Stimulated activated naive CD8-positive, alpha-beta T cell treated with anti-CD3 and anti-CD28 coated beads, Interleukin-15, Interleukin-2, amounts not matched to agents 100 U/mL and 50 U/mL, for 24 hours (primary cell): ENCODE results near the gene IRF2.

Experiments used
- ATAC-seq: fragments of 150-1000 bp; cut with Tn5 transposase; one replicate; pipeline ENCODE4 v1.10.0; 2021
- DNase-seq: peaks from one replicate; pipeline ENCODE4 v3.0.0; 2021

IRF2 gene

DNA sequence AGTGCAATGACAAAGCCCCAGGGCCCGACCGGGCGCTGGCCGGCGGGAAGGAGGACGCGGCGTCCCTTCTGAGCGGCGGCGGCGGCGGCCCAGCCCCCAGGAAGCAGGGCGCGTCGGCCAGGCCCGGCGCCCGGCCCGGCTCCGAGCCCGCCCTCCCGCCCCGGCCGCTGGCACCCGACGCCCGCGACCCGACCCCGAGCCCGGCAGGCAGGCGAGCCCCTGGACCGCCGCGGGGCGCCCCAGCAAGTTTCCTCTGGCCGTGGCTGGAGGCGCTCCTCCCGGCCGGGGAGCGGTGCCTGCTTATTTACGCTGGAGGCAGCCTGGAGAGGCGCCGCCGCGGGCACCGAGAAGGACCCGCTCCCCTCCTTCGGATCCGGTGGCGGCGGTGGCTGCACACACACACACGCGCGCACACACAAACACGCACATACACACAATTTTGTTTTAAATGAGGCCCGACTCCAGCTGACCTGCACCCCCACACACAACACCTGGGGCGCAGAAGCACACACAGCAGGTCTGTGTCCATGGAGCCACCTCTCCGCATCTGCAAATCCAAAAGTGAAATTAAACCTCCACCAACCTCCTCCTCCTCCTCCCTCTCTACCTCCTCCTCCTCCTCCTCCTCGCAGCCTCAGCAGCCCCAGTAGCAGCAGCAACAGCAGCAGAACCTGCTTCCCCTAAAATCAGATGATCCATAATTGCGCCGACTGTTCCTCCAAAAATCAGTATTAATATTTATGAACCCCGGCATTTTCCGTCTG lies 669 bp downstream of the IRF2 start:
- DNase-seq (peak; percentile 56), ATAC-seq (peak; percentile 29)

DNA sequence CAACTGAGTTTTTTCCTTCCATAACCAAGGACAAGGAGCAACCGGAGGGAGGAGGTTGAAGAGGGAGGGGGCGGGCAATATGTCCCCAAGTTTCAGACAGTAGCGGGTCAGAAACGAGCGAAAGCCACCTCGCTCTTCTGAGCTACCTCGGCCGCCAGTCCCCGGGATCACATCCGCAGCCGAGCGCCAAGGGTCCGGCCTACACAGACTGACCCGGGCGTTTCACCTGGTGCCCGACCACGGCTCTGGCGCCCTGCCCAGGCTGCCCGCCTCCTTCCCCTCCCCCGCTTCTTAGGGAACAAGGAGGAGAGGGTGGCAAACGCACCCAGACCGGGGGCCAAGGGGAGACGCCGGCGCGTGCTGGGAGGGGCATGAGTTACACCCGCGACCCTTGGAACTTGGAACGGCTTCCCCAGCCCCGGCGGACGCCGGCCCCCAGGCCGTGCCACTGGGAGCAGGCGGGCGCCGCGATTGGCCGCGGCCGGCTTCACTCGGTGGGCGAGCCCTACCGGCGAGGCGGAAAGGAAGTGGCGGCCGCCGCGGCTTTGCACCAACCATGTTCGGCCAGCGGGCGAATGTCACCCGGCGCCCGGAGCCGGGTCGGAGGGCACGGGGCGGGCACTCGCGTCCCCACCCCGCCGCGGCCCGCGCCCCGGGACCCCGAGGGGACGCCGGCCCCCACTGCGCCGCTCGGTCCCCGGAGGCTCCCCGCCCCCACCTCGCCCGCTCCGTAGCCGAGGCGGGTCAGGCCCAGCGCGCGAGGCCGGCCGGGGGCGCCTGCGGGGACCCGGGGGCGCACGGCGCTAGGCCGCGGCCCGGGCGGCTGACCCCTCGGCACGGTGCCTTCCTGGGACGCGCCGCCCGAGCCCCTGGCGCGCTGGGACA lies 1.5 kb downstream of the IRF2 start:
- DNase-seq, result peak; percentile 79
- peak; percentile 38 for ATAC-seq

DNA sequence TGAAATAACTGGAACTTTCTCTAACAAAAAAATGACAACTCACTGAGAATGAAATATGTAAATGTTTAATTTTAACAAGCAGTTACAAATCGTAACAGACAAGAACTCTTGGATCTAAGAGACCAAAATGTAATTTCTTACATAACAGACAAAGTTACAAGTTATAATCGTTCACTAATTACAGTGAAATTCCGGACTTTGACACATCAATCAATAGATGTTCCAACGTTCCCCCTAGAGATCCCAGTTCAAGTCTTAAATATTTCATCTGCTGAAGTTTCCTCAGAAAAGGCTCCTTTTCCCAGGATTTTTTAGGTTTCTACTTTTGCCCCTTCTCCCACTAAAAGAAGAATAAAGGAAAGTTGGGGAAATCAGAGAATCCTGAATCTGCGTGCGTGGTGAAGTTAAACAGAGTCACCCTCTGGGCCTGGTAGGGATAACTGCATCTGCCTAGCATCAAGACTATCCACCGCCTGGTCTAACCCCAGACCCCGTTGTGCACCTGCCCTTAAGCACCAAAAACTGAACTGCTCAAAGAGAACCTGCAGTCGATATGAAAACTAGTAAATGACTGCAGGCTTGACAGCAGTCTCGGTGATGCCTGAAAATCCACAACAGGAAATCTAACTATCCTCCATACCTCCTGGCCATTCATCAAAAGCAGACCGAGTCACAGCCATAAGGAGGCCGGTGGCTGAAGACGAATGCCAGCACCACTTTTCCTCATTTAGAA lies 2.3 kb downstream of the IRF2 start:
- DNase-seq, result peak; percentile 27
- no peak for ATAC-seq

DNA sequence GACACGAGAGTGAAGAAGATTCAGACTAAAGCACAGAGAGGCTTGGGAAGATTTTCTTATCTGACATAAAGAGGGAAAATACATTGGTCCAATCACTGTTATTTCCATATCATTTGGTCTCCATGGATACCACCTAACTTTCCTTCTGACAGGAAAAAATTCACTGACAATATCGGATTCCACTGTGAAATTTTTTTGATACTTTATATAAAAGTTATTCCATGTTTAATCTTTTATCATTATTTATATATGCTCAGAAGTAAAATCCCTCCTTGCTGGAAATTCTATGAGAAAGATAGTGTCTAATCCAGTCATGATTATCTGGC lies 3.6 kb downstream of the IRF2 start:
- ATAC-seq (no peak), DNase-seq (no peak)

DNA sequence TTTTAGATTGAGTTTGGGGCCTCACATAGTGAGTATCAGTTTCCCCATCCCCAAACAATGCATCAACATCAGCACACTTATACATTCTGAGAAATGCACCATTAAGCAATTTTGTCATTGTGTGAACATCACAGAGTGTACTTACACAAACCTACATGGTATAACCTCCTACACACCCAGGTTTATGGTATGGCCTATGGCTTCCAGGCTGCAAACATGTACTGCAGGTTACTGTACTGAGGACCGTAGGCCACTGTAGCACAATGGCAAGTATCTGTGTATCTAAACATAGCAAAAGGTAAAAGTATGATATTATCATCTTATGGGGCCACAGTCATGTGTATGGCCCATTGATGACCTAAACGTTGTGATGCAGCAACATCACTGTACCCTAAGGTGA lies 7.7 kb downstream of the IRF2 start:
- no peak for ATAC-seq
- DNase-seq, result no peak

DNA sequence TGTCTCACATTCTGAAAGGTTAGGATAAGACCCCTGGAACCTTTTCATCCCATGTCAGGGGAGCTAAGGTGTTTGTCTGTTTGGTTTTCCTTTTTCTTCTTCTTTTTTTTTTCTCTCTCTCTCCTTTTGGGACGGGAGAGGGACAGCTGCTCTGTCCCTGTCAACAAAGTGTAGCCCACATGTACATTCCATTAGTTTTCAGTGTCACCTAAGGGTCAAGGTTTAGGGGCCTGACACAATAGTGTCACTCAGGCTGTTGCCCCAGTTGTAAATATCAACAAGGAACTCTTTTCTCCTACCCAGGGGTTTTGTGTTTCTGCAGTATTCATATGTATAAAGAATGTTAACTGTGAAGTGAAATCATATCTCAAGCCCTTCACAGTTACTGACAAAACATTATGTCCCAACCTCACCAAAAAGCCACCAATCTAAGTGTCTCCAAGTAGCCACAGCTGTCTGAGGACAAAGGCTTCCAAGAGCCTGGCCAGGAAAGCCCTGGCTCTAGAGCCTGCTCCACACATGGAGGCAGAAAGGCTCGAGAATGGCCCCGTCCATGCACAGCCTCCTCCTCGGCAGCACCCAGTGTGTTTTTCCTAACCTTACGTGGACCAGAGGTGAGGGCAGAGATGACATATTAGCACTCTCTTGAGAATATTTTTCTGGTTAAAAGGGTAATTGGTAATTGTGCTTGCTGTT lies 9.4 kb downstream of the IRF2 start:
- no peak for DNase-seq
- no peak for ATAC-seq

DNA sequence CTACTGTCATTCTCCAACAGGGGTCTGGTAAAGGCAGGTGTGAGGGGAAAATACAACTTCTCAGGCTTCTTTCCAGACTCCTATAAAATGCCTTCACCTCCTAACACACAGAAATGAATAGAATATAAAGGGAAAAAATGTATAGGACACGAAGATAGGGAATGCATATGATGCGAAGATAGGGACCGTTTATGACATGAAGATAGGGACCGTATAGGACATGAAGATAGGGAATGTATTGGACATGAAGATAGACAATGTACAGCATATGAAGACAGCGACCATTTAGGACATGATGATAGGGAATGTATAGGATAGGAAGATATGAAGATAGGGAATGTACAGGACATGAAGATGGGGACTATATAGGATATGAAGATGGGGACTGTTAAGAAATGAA lies 10.5 kb downstream of the IRF2 start:
- DNase-seq (no peak), ATAC-seq (no peak)

DNA sequence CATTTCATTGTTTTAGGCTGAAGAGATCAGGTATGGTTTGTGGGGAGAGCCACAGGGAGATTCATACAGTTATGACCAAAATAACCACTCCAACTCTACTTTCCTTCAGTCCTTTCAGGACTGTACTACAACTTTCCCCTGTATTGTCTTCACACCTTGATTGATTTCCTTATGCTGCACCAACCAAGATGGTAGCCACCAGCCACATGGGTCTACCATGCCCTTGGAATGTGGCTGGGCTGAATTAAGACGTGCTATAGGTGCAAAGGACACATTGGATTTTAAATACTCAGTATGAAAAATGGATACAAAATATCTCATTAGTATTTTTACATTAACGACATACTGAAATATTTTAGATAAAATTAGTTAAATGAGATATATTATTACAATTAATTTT lies 11.2 kb downstream of the IRF2 start:
- no peak for DNase-seq
- ATAC-seq, result no peak

DNA sequence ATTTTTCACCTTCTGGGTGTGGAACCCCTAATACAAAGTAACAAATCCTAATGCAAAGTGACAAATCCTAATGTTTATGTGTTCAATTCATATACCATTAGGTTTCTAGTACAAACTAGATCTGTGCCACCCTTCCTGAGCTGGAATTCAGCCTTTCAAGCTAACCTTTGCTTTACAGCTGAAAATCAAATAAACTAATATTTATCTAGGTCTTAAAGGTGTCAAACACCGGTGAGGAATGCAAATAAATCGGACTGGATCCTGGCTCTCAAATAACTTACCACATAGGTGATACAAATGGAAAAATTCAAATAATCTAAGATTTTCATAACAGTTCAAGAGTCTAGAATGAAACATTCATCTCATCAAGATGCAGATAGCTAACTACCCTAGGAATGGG lies 11.6 kb downstream of the IRF2 start:
- DNase-seq, result no peak
- no peak for ATAC-seq

DNA sequence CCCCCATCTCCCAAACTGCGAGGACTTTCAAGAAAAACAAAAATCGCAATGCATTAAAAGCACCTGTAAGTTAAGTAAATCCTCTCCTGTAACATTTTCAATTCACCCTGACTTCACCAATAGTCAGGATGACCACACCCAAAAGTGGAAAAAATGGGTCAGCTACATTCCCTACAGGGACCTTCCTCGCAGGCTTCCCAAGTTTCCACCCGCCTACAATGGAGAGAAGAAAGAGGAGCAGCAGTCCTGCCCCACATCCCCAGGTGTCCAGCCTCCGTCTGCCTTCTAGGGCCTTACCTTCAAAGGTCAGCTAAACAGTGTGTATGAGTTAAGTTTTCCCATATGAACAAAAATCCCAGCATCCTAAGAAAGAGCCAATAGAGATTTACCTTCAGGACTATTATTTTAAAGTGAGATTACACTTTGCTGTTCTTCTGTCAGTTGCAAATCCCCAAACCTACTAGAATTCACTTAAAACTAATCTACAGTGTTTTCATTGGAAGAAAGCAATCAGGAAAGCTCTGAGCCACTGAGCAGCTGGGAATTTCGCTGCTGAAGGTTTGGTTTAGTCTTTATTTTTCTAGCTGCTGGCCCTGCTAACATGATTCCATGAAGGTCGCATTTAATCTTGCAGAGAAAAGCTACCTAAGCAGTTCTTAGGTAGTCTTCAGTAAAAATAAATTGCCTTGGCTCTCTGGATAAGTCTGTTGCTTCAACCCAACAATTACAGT lies 12.5 kb downstream of the IRF2 start:
- ATAC-seq (no peak), DNase-seq (no peak)

DNA sequence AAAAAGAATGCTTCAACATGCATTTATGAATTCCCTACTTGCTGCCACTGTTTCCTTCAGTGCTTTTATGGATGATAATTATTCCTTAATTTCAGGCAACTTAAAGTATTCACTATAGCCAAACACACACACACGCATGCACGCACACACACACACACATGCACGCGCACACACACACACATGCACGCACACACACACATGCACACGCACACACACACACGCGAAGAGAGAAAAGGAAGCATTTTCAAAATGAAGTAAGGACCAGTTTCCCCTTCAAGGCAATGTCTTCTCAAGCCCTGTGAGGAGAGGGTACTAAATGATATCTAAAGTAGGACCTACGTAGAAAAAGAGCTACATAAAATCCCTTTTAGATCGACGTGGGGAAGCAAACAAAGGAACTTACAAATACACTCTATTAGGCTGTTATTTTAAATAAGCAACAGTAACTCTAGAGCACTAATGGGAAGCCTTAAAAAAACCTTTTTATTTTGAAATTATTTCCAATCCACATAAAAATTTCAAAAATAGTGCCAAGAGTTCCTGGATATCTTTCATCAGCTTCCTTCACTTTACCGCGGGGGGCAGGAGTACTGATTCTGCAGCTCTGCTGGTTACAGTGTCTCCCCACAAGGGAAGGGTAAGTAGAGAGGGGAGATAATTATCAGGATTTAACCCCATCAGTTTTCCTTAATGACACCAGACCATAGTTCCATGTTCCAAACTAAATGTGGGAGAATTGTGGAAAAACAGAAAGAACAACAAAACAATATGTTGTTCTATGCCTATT lies 13.7 kb downstream of the IRF2 start:
- ATAC-seq (no peak), DNase-seq (no peak)

DNA sequence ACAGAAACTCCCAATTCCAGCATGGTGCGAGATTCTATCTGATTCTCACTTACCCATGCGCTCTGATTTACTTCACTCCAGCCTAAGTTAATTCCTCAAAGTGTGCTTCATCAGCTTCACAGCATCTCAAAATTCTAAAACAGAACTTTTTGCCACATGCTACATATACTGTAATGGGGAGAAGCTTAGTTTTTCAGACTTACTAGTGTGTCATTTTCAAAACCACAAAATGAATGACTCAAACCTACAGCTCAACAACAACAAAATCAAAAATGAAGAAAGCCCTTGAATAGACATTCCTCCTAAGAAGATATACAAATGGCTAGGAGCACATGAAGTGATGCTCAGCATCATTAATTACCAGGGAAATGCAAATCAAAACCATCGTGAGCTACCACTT lies 14.9 kb downstream of the IRF2 start:
- DNase-seq (no peak), ATAC-seq (peak; percentile 74)

DNA sequence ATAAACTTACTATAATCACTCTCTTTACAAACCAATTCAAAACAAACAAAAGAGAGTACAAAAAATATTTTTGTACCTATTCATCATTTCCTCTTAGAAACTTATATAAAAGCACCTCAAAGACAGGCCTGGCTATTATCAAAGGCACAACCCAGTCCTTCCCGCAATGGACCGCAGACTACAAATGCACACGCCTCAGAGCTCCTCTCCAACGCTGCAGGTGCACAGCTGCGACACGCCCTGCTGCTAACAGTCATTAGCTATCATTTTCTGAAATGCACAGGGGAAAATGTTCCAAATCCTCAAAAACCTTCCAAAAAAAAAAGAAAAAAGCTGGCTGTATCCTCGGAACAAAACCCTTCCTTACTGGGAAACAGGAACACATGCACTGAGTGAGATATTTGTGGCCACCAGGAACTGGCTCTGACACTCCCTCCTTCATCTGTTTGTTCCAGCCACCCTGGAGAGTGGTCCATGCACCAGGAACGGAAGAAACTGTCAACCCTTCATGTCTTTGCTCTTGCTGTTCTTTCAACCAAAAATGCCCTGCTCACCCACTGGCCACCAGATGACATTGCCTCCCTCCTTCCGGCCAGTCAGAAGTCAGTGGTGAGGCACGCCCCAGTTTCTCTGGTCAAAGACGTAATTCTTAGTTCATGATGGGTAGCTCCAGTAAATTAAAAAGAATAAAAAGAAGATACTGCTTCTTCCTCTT lies 16.7 kb downstream of the IRF2 start:
- ATAC-seq, result no peak
- DNase-seq, result no peak

DNA sequence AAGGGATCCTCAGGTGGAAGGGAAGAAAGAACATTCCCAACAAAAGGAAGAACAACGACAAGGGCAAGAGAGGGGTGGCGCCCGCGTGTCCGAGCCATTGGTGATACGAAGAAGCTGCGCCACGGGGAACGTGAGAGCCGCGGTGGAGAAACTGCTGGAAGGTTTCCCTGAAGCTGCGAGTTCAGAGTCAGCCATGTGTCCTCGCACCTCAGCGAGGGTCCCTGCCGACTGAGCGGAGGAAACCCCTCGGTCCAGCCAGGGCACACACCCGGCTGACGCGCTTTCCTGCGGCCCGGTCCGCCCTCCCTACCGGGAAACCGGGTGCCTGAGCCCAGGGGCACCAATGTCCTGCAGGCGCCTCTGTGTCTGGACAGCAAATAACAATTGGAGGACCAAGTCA lies 18.0 kb downstream of the IRF2 start:
- DNase-seq (no peak), ATAC-seq (no peak)

DNA sequence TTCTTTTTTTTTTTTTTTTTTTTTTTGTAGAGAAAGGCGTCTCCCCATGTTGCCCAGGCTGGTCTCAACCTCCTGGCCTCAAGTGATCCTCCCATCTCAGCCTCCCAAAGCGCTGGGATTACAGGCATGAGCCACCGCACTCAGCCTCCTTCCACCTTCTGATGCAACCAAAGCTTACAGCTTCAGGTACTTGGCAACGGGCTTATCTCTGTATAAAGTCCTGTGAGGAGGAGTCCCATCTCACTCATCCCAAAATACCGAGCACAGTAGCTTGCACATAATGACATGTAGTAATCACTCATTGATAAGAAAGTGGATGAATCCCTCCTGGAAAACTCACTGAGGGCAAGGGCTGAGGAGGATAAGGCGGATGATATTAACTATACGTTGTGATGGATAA lies 19.1 kb downstream of the IRF2 start:
- no peak for ATAC-seq
- no peak for DNase-seq

DNA sequence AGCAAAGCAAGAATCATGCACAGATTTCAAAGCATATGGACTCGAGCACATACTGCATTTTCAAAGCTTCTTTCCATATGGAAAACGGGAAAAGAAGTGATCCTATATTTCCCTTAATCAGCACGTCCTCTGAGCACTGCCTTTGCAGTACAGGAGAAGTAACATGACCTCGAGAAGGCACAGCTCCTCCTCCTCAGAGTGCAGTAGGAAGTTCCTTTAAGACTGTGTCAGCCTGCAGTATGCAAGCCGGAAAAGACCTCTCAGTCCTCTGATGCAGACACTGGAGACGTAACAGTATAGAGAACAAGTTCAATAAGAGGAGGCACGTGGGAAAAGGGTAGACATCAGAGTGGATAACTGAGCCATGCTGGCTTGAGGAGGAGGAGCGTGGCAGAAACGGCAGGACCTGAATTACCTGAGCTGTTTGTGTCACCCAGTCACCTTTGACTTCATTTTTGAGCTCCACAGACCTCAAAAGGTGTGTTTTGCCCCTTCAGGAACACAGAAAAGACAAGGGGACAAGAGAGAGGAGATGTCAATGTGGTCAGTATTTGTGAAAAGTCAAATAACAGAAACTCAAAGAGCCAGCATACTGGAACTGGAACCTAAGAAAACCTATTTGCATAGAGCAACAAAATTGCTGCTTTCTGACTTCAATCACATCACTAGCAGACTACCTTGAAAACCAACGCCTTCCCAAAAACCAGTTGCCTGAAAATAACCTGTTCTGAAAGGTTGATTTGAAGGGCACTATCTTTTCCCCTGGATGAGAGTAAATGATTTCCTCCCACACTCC lies 20.8 kb downstream of the IRF2 start:
- DNase-seq (peak; percentile 37), ATAC-seq (peak; percentile 93)

DNA sequence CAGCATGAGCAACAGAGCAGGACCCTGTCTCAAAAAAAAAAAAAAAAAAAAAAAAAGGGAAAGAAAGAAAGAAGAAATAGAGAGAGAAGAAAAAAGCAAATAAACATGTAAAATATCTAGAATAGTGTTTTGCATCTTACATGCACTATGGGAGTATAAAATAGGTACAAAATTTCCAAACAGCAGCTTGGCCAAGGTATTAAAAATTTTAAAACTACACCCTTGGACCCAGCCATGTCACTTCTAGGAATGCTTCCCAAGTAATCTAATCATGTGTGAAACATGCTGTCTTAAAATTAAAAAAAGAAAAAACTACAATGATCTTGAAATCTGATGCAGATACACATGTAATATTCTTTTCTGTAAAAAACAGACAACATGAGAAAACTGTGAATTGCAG lies 21.6 kb downstream of the IRF2 start:
- ATAC-seq (no peak), DNase-seq (no peak)

DNA sequence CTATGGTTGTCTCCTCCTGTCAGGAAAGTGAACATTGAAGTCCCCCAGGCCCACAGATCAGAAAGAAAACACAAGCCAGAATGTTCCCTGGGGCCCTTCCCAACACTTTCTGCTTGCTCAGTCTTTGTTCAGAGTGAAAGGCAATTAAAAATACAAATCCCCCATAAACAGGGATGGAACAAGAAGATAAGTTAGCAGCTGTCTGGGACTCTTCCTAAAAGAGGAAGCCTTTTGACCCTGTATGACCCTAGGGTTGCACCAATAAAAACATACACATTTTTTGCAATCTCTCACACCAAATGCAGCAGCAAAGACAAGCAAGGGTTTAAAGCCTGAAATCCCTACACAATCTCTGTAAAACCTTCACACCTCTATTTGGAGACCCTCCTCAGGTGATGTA lies 22.6 kb downstream of the IRF2 start:
- DNase-seq (no peak), ATAC-seq (no peak)

DNA sequence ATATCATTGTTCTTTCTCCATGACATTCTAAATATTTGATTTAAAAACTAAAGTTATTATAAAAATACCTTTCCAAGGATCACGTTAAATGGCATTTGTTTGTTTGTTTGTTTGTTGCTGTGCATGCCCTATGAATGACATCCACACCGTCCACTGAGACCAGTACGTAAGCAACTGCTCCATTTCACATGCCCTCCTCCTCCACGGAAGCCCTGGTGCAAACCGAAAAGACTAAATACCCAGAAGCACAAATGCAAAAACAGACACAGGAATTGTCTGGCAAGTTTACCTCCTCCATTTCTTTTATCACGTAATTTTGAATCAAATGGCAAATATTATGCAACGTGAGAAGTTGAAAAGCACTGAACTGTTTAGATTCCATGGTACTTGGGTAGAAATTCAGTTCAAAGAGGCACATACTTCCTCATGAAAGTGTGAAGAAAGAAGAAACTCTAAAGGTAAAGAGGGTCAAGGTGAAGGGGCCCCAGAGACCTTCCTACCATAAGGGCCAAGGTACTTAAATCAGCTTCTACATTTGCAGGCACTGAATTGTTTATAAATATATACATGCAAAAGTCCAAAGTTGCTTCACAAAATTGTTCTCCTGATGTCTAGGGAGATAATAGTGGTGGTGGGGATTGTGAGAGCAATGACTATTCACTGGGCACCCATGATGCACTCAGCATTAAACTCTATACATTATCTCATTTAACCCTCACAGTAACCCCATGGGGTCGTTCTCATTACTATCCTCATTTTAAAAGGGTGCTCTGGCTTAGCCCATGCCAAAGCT lies 23.4 kb downstream of the IRF2 start:
- ATAC-seq, result no peak
- DNase-seq, result no peak
